H1 (cell line): Measurements from ENCODE around the gene RGS3. TPM values are rescaled to one million over a fixed set of nuclear protein-coding genes. Genes with fewer than 3 reads are reported as not detected.

Source experiments
- BCL11A ChIP-seq, 2 experiments: IDR thresholded peaks; one replicate each; pipeline ENCODE4 v1.6.1; 2011; ENCODE audit warnings: low read depth in 2 of 2, low read length in 2 of 2, mild to moderate bottlenecking in 2 of 2
- HDAC6 ChIP-seq: IDR thresholded peaks from one replicate; pipeline ENCODE4 v1.7.1; 2012; ENCODE audit warnings: low read depth, mild to moderate bottlenecking, inconsistent platforms, low read length, moderate library complexity
- polyA plus RNA-seq, 7 experiments: library from polyadenylated mRNA; depleted of rRNA in 3 of 7; stranded (reverse) in 5 of 7; unstranded in 2 of 7; fragments of >200 nt in 5 of 7; fragments of 200-250 nt in 2 of 7; gene quantifications; 1 replicate in 5 of 7; 2 replicates in 1 of 7; 4 replicates in 1 of 7; pipeline versions ENCODE4 v1.2.1 to v1.2.3, GENCODE V29; 2011 to 2013; ENCODE audit warnings: missing spikeins in 2 of 7, mixed read lengths in 2 of 7
- total RNA-seq: library from RNA; stranded (reverse); fragmentation: NEBNext Ultra II Directional; extraction: Animal tissue kit (Norgen Biotek cat#: 25700); gene quantifications from 2 replicates; pipeline ENCODE4 v1.2.1, GENCODE V29; 2021

RGS3 gene
- total and polyA plus RNA-seq, 2 of the 8 experiments (the other 6 are each of a cell fraction or from before 2014, with no cell fraction given), result 12.6 to 18.2 TPM

DNA sequence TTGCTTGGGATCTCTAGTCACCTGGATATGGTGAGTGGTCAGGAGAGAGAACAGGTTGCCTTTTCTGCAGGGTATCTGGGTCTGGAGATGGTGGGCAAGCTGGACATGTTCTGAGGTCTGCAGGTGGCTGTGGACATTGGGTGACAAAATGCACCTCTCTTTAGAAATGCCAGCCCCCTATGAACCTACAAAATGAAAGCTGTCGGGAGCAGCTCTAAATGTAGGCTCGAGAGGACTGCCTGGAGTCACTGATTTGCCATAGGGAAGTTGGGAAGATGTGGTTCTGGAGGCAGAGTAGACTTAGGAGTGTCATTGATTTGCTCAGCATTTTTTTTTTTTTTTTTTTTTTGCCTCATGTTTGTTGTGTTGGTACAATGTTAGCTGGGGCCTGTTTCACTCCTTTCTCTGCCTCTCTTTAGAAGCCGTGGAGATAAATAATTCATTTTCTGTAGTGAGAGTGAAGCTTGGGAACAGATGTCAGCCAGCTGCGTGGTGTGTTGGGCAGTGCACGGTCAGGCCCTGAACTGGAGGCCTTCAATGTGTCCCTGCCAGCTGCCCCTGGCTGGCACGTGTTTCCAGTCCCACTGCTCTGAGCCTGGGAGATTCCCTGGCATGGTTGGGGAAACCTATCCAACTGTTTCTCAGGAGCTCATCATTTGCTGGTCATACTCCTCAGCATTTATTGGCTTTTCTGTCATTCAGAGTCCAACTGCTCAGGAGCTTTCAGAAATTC, 5.4 kb downstream of the RGS3 start (continued):
- TF ChIP-seq HDAC6, result no peak
- TF ChIP-seq BCL11A (IDR thresholded peaks at IDR 0.05; ENCODE audit: low read depth in 2 of 2, low read length in 2 of 2), result no peak
